ENCODE results near the gene RNF8.

- TF ChIP-seq CTCF (IDR thresholded peaks at IDR 0.05) = no peak
- TF ChIP-seq POLR2A (IDR thresholded peaks at IDR 0.05) = no peak
Measured at GRCh38 chr6:37369321-37370201, 15.8 kb downstream of the RNF8 start.
